COLO668 (cell line): ENCODE measurements around the gene FOXN3.
"Not testable (repeated sequence)": the region's sequence is repeated elsewhere in the genome, so short reads cannot be mapped to it uniquely, and the experiment has no call there.

Experiments used
- DNase-seq: peaks from one replicate; lab custom pipeline; 2025; ENCODE audit not compliant: unreplicated experiment; lab: John Stamatoyannopoulos, UW

FOXN3 gene

GRCh38 chr14:89178376-89178775 is 238.7 kb downstream of the FOXN3 start:
- DNase-seq = no peak

- DNase-seq = peak; percentile 35
These were observed 240.9 kb downstream of the FOXN3 start for GRCh38 chr14:89175881-89176799.

GRCh38 chr14:89171628-89172027 is 245.4 kb downstream of the FOXN3 start:
- no peak for DNase-seq

GRCh38 chr14:89171168-89171567 is 245.9 kb downstream of the FOXN3 start:
- no peak for DNase-seq

GRCh38 chr14:89167705-89168104 is 249.3 kb downstream of the FOXN3 start:
- no peak for DNase-seq

- DNase-seq = no peak
These were observed 250.4 kb downstream of the FOXN3 start for GRCh38 chr14:89166633-89167032.

- DNase-seq = no peak
These were observed 251.5 kb downstream of the FOXN3 start for GRCh38 chr14:89165189-89166181.

GRCh38 chr14:89164168-89165073 is 252.6 kb downstream of the FOXN3 start:
- DNase-seq = no peak

GRCh38 chr14:89163031-89163636 is 253.9 kb downstream of the FOXN3 start:
- no peak for DNase-seq

GRCh38 chr14:89162586-89162985 is 254.4 kb downstream of the FOXN3 start:
- no peak for DNase-seq

- no peak for DNase-seq
These were observed 256.6 kb downstream of the FOXN3 start for GRCh38 chr14:89160437-89160836.

GRCh38 chr14:89158701-89159100 is 258.3 kb downstream of the FOXN3 start:
- DNase-seq = no peak

- DNase-seq = not testable (repeated sequence)
These were observed 258.9 kb downstream of the FOXN3 start for GRCh38 chr14:89158104-89158503.

GRCh38 chr14:89155491-89155890 is 261.5 kb downstream of the FOXN3 start:
- DNase-seq = no peak

GRCh38 chr14:89151693-89152092 is 265.3 kb downstream of the FOXN3 start:
- not testable (repeated sequence) for DNase-seq

GRCh38 chr14:89146274-89146673 is 270.8 kb downstream of the FOXN3 start:
- no peak for DNase-seq

GRCh38 chr14:89144642-89145041 is 272.4 kb downstream of the FOXN3 start:
- no peak for DNase-seq

GRCh38 chr14:89144066-89144465 is 273.0 kb downstream of the FOXN3 start:
- no peak for DNase-seq

- DNase-seq = no peak
These were observed 273.4 kb downstream of the FOXN3 start for GRCh38 chr14:89143595-89143994.

GRCh38 chr14:89142366-89142765 is 274.7 kb downstream of the FOXN3 start:
- DNase-seq = no peak
